GM18858 (cell line): Measurements from ENCODE around the gene MYH9.

Experiments used
- ATAC-seq: cut with Tn5 transposase; IDR thresholded peaks from one replicate; pipeline ENCODE4 v1.9.1; 2021; ENCODE audit not compliant: unreplicated experiment

The MYH9 gene

DNA sequence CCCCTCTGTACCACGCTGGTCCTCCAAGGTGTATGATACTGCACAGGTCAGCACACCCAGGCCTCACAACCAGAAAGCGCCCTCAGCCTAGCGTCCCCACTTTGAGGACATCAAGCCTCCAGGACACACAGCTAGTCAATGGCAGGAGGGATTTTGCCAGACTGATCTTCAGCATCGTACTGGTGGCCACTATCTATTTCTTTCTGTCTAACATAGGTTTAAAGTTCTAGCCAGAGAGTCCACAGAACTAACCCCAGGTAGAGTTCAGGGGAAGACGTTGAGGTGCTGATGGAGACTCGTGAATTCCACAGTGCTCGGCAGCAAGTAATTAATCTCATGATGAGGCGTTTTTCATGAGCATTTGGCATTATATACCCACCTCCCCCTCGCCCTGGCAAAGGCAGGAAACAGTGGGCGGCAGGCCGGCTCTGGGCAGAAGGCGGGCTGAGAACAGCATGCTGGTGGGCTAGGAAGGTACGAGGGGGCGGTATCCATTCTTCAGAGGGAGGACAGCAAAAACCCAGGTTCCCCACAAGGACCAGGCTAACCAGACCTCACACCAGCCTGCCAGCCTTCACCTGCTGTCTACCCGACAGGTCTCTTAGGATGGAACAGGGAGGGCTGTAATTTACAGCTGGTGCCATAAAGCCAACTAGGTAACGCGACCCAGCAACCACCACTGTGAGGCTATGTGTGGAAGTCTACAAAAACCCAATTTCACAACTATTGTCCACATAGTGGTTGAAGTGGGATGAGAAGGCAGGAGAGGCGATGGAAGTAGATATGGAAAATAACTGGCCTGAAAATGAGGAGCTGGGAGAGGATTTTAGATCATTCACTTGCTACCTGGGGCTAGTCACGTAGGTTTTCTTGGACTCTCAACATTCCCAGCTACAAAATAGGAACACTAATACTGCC, 18.5 kb downstream of the MYH9 start:
- no peak for ATAC-seq

DNA sequence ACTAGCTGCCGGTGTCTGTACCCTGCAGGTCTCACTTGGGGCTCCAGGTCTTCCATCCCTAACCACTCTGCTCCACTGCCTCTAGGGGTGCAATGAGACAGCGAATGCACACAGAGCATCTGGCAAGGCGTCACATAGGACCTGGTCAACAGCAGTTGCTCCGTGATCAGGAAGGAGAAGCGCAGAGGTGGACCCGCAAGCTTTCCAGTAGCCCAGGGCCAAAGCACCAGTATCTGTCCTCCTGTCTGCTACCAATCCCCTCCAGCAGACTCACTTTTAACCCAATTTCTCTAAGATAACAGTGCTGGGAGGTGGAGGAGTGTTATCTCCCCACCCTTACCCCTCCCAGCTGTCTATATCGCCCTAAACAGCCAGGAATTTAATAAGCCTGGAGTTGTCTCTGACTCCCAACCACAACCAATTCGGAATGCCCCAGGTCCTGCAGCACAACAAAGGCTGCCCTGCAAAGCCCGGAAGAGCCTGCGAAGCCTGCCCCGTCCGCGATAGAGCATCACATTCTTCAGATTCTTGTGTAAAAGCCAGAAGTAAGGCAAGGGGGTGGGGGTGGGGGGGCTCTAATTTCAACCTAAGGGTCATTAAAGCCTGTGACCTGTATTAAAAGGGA, 19.3 kb downstream of the MYH9 start:
- no peak for ATAC-seq

DNA sequence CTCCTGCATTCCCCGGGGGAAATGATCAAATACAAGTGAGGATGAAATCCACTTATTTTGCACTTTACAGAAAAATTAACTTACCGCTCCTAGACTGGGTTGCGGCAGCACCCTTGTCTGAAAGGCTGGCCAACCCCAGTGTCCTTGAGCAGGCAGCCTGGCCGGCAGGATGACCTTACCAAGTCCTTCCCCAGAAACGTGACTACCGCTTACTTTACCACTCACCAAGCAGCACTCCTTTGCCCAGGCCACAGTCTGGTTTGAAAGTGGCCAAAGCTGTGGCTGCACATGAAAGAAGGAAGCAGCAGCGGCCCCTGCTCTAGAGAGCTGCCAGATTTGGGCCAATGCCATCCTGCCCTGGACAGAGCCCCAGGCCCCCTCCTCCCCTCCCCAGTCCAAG, 20.3 kb downstream of the MYH9 start:
- ATAC-seq: no peak

DNA sequence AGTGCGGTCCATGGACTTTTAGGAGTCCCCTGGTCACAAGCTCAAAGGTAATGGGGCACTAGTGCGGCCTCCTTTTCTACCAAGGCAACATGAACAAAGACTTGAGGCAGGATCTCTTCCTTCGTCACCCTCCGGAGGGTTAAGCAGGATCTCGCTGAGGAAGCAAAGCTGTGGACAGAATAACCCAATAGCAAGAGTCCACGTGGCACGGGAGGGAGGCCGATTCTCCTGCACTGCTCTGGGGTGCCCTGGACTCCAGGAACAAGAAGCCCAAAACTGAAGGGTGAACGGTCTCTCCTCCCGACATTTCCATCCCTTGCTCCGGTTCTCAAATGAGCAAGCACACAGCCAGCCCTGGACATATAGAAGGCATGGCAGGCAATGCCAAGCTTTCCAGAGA, 20.7 kb downstream of the MYH9 start:
- no peak for ATAC-seq

DNA sequence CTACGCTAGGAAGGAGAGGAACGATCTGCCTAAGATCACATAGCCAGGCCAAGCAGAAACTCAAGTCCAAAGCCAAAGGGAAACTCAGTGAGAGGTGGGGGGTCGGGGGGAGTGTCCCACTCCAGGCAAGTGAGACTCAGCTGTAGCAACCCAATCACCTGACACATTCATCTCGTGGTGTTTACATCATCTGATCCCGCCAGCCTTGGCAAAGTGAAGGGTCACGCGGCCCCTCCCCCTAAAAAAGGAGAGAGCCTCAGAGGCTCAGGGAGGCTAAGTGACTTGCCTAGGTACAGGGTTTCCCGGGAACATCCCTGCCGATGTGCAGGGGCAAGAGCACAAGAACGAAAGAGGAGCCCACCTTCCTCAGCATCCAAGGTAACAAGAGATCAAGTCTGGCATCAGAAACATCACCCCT, 21.5 kb downstream of the MYH9 start:
- ATAC-seq: no peak

DNA sequence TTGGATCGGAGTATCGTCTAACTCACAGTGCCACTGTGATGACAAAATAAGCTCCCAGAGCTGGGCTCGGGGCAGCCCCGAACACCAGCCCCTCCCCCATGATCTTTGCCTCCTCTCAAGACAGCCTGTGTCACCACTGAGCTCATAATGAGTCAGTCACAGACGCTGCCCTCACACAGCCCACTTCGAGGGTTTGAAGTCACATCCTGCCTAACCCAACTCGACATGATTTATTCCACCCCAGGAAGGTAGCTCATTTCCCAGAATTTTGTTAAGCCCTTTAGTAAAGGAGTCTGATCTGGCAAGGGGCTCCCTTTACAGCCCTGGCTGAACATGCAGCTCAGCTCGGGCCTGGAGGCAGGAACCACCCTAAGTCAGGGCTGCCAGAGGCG, 22.8 kb downstream of the MYH9 start:
- ATAC-seq: peak; percentile 46

DNA sequence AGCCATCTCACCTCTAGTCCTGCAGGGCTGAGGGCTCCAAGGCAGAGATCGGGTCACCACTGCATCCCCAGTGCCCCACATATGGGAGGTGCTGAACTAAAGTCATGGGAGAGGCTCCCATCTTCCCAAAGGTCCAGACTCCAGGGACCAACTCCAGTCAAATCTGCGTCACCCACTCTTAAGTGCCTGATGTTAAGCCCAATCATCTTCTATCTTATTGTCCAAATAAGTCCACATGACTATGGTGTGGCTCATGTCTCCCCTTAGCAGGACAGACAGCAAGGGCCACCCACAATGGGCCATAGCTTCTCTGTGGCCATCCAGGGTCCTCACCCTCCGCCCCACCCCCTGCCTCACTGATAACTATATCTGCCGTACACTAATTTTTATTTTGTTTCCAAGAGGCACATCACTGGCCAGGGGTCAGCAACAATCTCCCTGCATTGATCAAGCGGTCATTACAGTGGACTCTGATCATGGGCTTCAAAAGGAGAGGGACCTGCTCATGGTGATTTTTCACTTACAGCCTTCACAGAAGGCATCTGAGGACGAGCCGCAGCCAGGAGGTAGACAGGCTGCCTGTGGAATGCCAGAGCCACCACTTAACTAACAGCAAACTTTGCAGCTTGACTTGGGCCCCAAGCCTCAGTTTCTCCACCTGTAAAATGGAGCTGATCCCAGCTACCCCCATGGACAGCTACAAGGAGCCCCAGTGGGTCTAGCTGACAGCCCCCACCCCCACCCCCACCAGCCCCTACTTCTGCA, 23.3 kb downstream of the MYH9 start:
- ATAC-seq: no peak

DNA sequence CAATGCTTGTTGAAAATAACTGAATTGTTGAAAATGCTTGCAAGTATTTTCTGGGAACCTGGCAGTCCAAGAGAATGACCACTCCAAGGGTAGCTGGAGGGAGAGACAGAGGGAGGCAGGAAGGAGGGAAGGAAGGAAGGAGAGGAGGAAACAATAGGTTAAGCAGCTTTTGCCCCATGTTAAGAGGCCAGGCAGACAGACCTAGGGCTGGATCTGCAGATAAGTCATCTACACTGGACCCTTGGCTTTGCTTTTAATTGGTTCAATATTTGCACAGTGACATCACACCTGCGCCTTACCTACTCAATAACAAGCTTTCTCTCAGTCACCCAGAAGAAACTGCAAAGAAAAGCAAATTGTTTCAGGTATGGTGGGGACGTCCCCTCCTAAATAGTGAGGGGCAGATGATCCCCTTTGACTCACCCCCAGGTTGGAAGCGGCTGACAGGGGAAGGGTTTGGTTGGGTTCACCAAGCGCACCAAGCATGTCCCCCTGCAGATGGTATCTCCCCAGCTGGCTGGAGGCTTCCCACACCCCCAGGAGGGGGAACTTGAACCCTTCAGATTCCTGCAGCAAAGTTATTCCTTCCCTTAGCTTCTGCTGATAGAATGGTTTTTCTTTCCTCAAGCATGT, 24.3 kb downstream of the MYH9 start:
- ATAC-seq: no peak

DNA sequence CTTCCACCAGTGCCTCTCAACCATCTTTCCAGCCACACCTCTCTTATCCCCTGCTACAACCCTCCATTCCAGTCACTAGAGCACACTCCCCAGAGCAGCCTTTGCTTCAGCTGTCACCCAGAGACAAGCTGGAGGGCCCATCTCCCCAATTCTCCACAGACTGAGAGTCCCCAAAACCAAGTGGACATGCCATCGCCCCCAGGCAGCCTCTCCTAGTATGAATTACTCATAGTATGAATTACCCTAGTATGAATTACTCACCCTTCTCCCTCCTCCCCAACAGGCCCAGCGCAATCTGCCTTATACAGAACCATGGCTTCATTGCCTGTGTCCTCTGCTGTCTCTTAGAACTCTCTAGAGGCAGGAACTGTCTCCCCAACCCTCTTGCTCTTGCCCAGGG, 24.8 kb downstream of the MYH9 start:
- ATAC-seq: no peak

DNA sequence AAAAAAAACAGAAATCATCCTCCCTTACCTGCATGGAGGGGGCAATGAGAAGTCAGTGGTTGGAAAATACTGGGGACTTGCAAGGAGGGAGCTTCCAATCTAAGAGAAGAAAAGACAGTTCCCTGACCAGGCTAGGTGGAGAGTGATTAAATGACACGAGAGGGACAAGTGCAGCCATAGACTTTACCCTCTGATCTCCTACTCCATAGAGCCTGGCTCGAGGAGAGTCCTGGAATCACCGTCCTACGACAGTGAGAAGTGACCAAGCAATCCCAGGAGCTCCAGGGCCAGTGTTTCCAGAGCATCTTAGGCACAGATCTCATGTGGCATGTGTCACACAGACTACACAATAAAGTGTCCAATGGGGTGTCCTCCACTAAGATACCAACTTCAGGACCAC, 25.7 kb downstream of the MYH9 start:
- ATAC-seq: no peak

DNA sequence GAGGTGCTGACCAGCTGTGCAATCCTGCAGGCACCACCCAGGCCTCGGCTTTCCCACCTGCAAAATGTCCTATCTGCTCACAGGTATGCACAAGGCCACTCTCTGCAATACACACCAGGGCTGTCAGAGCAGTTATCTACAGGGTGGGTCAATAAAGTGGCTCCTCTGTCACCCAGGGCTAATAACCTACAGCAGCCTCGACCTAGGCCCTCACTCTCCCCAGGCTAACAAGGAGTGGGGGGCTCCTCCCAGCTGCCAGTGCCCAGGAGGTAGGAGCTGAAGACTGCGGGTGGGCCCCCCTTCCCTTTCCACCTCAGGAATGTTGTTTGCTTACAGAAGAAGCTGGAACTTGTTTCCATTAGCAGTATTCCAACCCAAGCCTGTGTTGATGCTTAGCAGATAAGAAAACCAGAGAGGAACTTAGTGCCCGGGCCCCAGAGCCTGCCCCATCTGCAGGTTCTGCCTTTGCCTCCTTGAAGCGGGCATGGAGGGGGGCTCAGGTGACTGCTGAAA, 26.8 kb downstream of the MYH9 start:
- ATAC-seq: no peak

DNA sequence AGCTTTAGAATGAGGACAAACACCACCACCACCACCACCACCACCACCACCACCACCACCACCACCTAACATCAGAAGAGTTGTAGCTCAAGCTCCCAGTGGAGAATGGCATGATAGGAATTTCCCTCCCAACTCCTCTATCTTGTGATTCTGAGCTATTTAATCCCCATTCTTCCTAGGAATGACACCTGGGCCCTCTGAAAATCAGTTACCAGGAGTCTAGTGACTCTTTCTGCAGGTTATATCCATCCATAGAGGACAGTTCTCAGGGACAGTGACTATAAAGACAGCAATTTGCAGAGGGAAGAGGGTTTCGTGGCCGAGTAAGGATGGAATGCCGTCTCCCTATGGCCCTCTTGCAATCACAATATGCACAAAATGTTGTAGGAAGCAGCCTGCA, 27.8 kb downstream of the MYH9 start:
- no peak for ATAC-seq

DNA sequence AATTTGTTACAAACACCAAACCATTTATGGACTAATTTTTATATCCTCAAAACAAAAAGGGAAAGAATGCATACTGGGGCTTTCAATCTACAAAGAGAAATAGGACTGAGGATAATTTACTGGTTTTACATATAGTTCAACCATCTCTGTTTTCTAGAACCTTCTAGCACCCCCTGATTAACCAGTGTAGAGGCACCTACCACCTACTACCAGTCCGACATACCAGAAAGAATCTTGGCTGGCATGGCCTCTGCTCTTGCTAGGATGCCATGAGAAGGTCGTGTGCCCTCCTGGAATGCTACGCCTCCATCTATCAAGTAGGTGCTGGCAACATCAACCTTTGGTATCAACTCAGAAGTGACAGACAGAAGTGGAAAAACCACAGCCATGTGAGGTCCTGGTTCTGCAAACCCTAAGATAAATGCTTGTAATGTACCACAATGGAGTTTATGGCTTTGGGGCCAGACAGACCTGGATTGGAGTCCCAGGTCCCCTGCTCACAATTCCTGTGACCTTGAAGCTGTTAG, 28.2 kb downstream of the MYH9 start:
- ATAC-seq: peak; percentile 18

DNA sequence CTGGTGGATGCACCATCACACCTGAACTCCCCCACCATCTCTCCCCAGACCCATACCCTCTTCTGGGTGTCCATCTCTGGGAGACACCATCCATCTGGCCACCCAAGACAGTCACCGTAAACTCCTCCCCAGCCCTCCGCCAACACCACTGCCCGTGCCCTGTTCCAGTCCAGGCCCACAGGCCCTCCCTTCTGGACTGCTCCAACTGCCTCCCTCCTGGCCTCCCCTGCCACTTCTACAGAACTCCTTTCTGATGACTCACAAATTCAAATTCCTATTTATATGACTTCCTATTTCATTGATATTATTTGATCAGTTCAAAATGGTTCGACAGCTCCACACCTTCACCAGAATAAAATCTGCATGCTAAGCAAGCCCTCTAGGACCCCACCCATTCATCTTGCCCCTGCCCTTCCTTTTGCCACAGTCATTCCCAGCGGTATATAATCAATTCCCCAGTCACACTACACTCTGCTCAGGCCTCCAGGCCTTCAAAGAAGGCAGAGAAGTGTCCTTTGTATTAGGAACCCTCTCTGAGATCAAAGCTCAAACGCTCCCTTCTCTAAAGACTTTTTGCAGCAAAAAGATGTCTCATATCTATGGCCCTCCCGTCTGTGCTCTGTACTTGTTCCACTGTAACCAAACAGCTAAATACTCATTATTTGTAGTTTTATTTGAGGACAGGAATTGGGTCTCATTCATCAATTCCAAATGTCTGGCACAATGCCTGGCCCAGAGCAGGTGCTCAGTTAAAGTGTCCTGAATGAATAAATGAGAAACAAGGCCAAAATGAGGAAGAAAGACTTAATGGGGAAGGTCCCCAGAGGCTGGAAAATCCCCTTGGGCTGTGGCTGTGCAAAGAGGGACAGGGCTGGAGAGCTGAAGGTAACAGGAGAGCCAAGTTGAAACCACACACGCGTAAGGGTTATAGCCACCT, 29.0 kb downstream of the MYH9 start:
- ATAC-seq: peak; percentile 35

DNA sequence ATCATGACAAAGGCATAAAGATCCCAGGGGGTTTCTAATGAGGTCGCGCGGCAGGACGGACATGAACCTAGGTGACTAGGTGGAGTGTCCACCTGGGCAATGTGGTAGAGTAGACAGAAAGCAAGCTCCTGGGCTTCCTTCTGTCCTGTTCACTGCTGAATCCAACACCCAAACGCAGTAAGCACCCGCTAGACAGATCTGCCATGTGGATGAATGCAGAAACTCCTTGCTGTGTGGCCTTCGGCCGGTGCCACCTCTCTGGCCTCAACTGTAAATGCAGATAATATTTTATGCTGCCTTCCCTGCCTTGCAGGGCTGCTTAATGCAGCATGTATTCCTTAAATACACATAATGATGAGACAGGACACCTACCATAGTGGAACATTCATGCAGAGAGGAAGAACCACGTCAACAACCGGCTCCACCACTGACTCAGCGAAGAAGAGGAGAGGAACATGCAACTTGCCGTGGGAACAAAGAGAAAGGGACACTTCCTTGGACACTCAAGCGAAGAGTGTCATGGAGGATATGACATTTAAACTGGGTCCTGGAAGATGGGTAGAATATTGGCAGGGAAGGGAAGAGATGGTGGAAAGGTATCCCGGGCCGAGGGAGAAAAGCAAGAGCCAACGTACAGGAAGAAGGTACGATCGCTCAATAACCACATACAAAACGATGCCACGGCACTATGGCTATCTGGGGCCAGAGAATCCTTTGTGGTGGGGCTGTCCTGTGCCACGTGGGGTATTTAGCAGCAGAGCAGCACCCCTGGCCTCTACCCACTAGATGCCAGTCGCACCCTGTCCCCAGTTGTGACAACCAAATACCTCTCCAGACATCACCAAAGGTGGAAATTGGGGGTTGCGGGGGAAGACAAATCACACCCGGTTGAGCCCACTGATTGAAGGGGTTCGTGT, 30.8 kb downstream of the MYH9 start:
- ATAC-seq: no peak

DNA sequence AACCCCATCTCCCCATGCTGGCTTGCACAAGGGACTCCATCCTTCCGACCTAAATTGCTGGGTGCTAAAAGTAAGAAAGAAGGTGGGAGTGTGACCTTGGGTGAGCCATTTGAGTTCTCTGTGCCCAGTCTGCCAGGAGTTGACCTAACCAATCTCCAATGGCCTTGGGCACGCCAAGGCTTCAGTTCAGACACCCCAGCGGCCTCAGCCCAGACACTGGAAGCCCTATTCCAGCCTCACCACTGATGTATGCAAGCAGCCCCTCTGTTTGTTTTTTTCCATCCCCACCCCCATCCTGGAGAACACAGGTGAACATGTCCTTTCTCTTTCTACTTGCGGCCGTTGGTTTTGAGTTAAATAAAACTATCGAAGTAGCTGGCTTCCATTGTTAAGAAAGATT, 31.9 kb downstream of the MYH9 start:
- ATAC-seq: no peak

DNA sequence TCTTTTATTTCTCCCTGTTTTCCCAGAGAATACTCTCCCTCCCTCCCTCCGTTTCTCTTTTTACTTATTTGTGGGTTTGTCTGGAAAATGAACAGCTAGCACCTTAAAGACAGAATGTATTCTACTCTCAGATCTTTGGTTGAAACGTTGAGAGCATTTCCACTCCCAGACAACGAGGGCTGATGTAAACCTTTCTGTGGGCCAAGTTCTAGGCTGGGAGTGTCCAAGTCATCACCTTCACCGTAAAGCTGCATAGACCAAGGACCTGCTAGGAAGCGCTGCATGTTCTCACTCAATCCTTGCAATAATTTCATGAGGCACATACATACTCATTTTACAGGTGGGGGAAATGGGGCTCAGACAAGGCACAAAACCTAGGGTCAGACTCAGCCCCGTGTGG, 32.4 kb downstream of the MYH9 start:
- no peak for ATAC-seq

DNA sequence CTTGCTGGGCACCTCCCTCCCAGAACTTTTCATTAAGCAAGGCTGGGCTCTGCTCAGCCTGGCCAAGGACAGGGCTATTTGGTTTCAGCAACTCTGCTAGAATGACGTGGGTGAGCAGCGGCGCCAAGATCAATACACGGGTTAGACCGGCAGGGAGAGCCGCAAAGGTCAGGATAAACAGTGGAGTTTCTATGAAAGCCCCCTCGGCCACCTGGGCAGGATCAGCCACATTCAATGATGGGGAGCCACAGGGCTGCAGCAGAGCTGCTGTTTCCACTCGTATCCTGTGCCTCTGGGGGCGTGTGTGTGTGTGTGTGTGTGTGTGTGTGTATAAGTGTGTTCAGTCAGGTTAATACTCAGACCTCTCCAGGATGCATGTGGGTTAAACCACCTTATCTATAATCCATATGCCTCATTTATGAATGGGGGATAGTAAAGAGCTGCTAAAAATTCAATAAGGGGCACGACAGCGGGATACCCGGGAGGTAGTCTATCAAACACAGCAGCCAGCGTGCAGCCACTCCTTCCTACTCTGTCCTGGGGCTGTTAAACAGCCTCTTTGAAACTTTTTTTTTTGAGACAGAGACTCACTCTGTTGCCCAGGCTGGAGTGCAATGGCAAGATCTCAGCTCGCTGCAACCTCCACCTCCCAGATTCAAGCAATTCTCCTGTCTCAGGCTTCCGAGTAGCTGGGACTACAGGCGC, 34.8 kb downstream of the MYH9 start:
- ATAC-seq: no peak
